GM12878 (cell line): ENCODE data around the gene MRPL44. TPM values are rescaled to one million over a fixed set of nuclear protein-coding genes. Genes with fewer than 3 reads are reported as not detected.

Experiments used
- ATAC-seq: fragments of 200-7000 bp; cut with Tn5 transposase; 3 replicates; pipeline ENCODE4 v1.9.1; 2020; ENCODE audit warnings: mild to moderate bottlenecking, moderate library complexity
- BruUV-seq: library from RNA; stranded (reverse); fragments of 400-500 nt; replicated peaks from 2 replicates; lab custom pipeline; 2021; lab: Mats Ljungman, UMichigan
- CTCF ChIA-PET: fragments of 300-600 bp; sonication (Branson Sonifier 250); formaldehyde crosslinking; extraction: SDS; loops from one replicate; lab custom pipeline; 2021; ENCODE audit warnings: inconsistent platforms; lab: Yijun Ruan, JAX
- POLR2A ChIA-PET: fragments of 350-600 bp; formaldehyde crosslinking; extraction: SDS; loops from one replicate; lab custom pipeline; 2021; ENCODE audit warnings: inconsistent platforms; lab: Charles Lee
- RAD21 ChIA-PET: fragments of 300-600 bp; sonication (Branson Sonifier 250); formaldehyde crosslinking; loops from one replicate; lab custom pipeline; 2023; ENCODE audit warnings: antibody characterized with exemption; ENCODE audit not compliant: unreplicated experiment; lab: Charles Lee
- SMC1A ChIA-PET: fragments of 300-600 bp; sonication (Branson Sonifier 250); formaldehyde crosslinking; loops from one replicate; lab custom pipeline; 2023; ENCODE audit not compliant: unreplicated experiment, uncharacterized antibody; lab: Charles Lee
- DNase-seq: peaks from one replicate; pipeline ENCODE4 v3.0.0-alpha.2; 2011; ENCODE audit warnings: low read depth, low spot score
- FAIRE-seq: peaks from 3 replicates; lab custom pipeline; 2011; peaks lifted over from hg19 to GRCh38; lab: Jason Lieb, UNC
- H2AFZ ChIP-seq: 2 replicates; pipeline ENCODE4 v1.6.0; 2011; ENCODE audit warnings: low read depth, low read length, control low read depth; ENCODE audit not compliant: control insufficient read depth
- H3K27ac ChIP-seq: 2 replicates; pipeline ENCODE4 v1.5.1; 2011; ENCODE audit warnings: control low read depth; ENCODE audit not compliant: control insufficient read depth, insufficient read depth
- H3K27me3 ChIP-seq, 2 experiments: replicated peaks in 1 of 2; 2 replicates each; pipeline versions ENCODE4 v1.6.0 to v1.6.1; 2011; ENCODE audit warnings: low read length in 1 of 2; ENCODE audit not compliant: control insufficient read depth in 2 of 2, insufficient read depth in 2 of 2
- H3K36me3 ChIP-seq, 2 experiments: 2 replicates each; pipeline ENCODE4 v1.5.1; 2011; ENCODE audit warnings: low read length in 1 of 2; ENCODE audit not compliant: control insufficient read depth in 2 of 2, insufficient read depth in 2 of 2
- H3K4me1 ChIP-seq: 2 replicates; pipeline ENCODE4 v1.6.1; 2011; ENCODE audit warnings: mild to moderate bottlenecking, low read length, moderate library complexity, mixed read lengths; ENCODE audit not compliant: control insufficient read depth, insufficient read depth
- H3K4me2 ChIP-seq: 2 replicates; pipeline ENCODE4 v1.6.0; 2011; ENCODE audit warnings: control low read depth; ENCODE audit not compliant: control insufficient read depth, insufficient read depth
- H3K4me3 ChIP-seq: fragments of 200-600 bp; sonication (generic); 2 replicates; pipeline ENCODE4 v1.5.1; 2016
- H3K79me2 ChIP-seq: 2 replicates; pipeline ENCODE4 v1.6.0; 2011; ENCODE audit warnings: low read length; ENCODE audit not compliant: control insufficient read depth, insufficient read depth
- H3K9ac ChIP-seq: 2 replicates; pipeline ENCODE4 v1.8.0; 2011; ENCODE audit warnings: low read length, control low read depth, mixed read lengths; ENCODE audit not compliant: control insufficient read depth, insufficient read depth
- H3K9me3 ChIP-seq: replicated peaks from 3 replicates; pipeline ENCODE4 v1.5.1; 2011; ENCODE audit warnings: mild to moderate bottlenecking, low read length; ENCODE audit not compliant: control insufficient read depth, insufficient read depth
- H4K20me1 ChIP-seq: 2 replicates; pipeline ENCODE4 v1.6.0; 2011; ENCODE audit not compliant: control insufficient read depth, insufficient read depth
- ATF2 ChIP-seq: IDR thresholded peaks from 2 replicates; pipeline ENCODE4 v1.6.1; 2012; ENCODE audit warnings: low read length, inconsistent platforms
- BMI1 ChIP-seq: fragments of 450-650 bp; IDR thresholded peaks from 2 replicates; pipeline ENCODE4 v1.6.1; 2016; ENCODE audit warnings: mild to moderate bottlenecking, moderate library complexity, borderline replicate concordance
- CTCF ChIP-seq, 3 experiments: IDR thresholded peaks in 2 of 3; conservative IDR thresholded peaks in 1 of 3; 2 replicates each; pipeline ENCODE4 v1.5.1; 2011; ENCODE audit warnings: low read depth in 3 of 3, low read length in 3 of 3, mild to moderate bottlenecking in 3 of 3, control low read depth in 2 of 3, moderate library complexity in 2 of 3, inconsistent platforms in 1 of 3, mixed read lengths in 1 of 3; ENCODE audit not compliant: control insufficient read depth in 2 of 3, insufficient read depth in 1 of 3; ENCODE audit errors: extremely low read depth in 1 of 3
- ELK1 ChIP-seq: IDR thresholded peaks from 2 replicates; pipeline ENCODE4 v1.6.1; 2012; ENCODE audit warnings: low read depth, low read length, improper control_type of control experiment
- RAD21 ChIP-seq: IDR thresholded peaks from 2 replicates; pipeline ENCODE4 v1.6.1; 2011; ENCODE audit warnings: mild to moderate bottlenecking, low read depth, low read length, moderate library complexity; ENCODE audit not compliant: insufficient read depth
- SMC3 ChIP-seq: IDR thresholded peaks from 2 replicates; pipeline ENCODE4 v1.6.1; 2011; ENCODE audit warnings: low read length, improper control_type of control experiment, borderline replicate concordance
- WGBS: methylation state at CpG from one replicate; pipeline ENCODE4 v1.1.6; 2016; ENCODE audit warnings: low lambda C conversion rate; ENCODE audit not compliant: insufficient replicate concordance, insufficient coverage; ENCODE audit errors: missing lambda C conversion rate; 5-methylcytosine and 5-hydroxymethylcytosine counted together
- in situ Hi-C: fragments of 300-500 bp; cut with MboI; formaldehyde crosslinking; loops from 9 replicates; pipeline ENCODE4 v1.14.3; 2018; ENCODE audit warnings: mixed read lengths
- intact Hi-C: fragments of 100-400 bp; cut with micrococcal nuclease; formaldehyde crosslinking; loops from one replicate; pipeline ENCODE4 v1.14.2; 2022; ENCODE audit not compliant: unreplicated experiment
- polyA plus RNA-seq, 11 experiments: library from polyadenylated mRNA; depleted of rRNA in 4 of 11; unstranded in 6 of 11; stranded (reverse) in 5 of 11; fragments of >200 nt; fragmentation: Nextera tagmentation in 4 of 11; fragmentation: Illumina TruSeq in 1 of 11; extraction: Ambion mirVana in 4 of 11; extraction: Trizol in 1 of 11; gene quantifications; 1 replicate in 1 of 11; 2 replicates in 10 of 11; pipeline versions ENCODE4 v1.2.1 to v1.2.3, GENCODE V29; 2011 to 2016; ENCODE audit warnings: inconsistent platforms in 2 of 11, missing spikeins in 2 of 11, low read depth in 1 of 11
- total RNA-seq, 4 experiments: library from RNA; depleted of rRNA in 3 of 4; stranded (reverse); fragments of >200 nt in 3 of 4; fragmentation: Illumina TruSeq in 1 of 4; extraction: Trizol in 1 of 4; gene quantifications; 2 replicates each; pipeline versions ENCODE4 v1.2.1 to v1.2.3, GENCODE V29; 2013 to 2021

The MRPL44 gene
- total and polyA plus RNA-seq, 10 of the 15 experiments (the other 5 are each of a cell fraction or from before 2014, with no cell fraction given): 18.3 to 44.3 (median 37.5) TPM

DNA sequence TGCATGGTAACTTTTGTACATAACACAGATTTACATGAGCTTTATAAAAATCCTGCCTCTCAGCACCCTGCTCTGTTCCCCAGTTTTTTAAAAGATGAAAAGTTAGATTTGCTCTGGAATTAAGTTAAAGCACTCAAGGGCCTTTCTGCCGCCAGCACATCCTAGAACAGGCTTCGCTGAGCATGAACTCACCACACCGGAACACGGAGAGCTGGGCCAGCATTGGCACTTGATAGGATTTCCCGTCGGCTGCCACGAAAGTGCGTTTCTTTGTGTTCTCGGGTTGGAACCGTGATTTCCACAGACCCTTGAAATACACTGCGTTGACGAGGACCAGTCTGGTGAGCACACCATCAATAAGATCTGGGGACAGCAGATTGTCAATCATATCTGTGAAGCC is 34.3 kb downstream of the MRPL44 start (continued):
- no peak for TF ChIP-seq ELK1
- TF ChIP-seq BMI1: no peak

GRCh38 chr2:223993634-223994232 is 36.5 kb downstream of the MRPL44 start:
- Histone ChIP-seq H3K27me3 (peaks cover 0 to 4% of the 10 kb centered on the region in 2 experiments; a peak in 2 of 4 replicates), H4K20me1 (no peaks in the 10 kb centered on the region), H3K4me1 (no peaks in the 10 kb centered on the region), H3K9ac (no peak overlapping the region), H2AFZ (no peak overlapping the region), H3K4me3 (no peak overlapping the region), H3K4me2 (no peak overlapping the region), H3K36me3 (no peaks in the 10 kb centered on the region), H3K27ac (no peak overlapping the region), H3K79me2 (no peaks in the 10 kb centered on the region), H3K9me3 (no peaks in the 10 kb centered on the region)
- ChIA-PET SMC1A (interaction anchor here (0.6 to 7.2 kb wide), 21 partner anchors 10 to 657 kb away, joined by 3 to 108 read pairs (median 4); no protein-coding TSS in a partner anchor), RAD21 (interaction anchor here (0.7 to 5.0 kb wide), 11 partner anchors 10 to 375 kb away, joined by 3 to 93 read pairs (median 4); no protein-coding TSS in a partner anchor), CTCF (interaction anchor here (0.5 to 11.1 kb wide), 52 partner anchors 10 to 1022 kb away, joined by 3 to 188 read pairs (median 4); partner anchors contain the start of gene MRPL44), POLR2A (interaction anchor here (0.6 kb wide), 1 partner anchor 190 kb away, joined by 4 read pairs; no protein-coding TSS in a partner anchor)
- DNase-seq (no peak), FAIRE-seq (peak; percentile 95), ATAC-seq (peak; percentile 87)
- in situ Hi-C loops (loop anchor here (5.0 to 25.0 kb wide), 2 partner anchors 294 to 644 kb away; no protein-coding TSS in a partner anchor), intact Hi-C loops (loop anchor here (1.0 kb wide), 1 partner anchor 291 kb away; no protein-coding TSS in a partner anchor)
- TF ChIP-seq SMC3: peak; percentile 88
- TF ChIP-seq RAD21: peak; percentile 71
- TF ChIP-seq CTCF (IDR thresholded peaks at IDR 0.05 in 2 of 3, conservative IDR thresholded peaks at IDR 0.05 in 1 of 3; ENCODE audit: control insufficient read depth in 2 of 3, extremely low read depth in 1 of 3, insufficient read depth in 1 of 3, low read depth in 3 of 3, low read length in 3 of 3): peak; percentile 71 to 81 (median 78)
- TF ChIP-seq ATF2: no peak
- WGBS: 20% methylated on average over 5 of the region's 5 CpGs
- no TSS peak for BruUV-seq
